Transverse colon (tissue), 3 donors: ENCODE results near the gene BACE2.

Source experiments
- CTCF ChIP-seq, 5 experiments: fragments of 200-600 bp in 3 of 5; fragments of 450-650 bp in 2 of 5; sonication (generic) in 3 of 5; IDR thresholded peaks; 1 replicate in 2 of 5; 2 replicates in 3 of 5; pipeline ENCODE4 v1.5.1; 2016 to 2017; ENCODE audit warnings: antibody characterized with exemption in 5 of 5, inconsistent platforms in 3 of 5, mild to moderate bottlenecking in 2 of 5, moderate library complexity in 1 of 5
- POLR2A ChIP-seq: fragments of 450-650 bp; IDR thresholded peaks from one replicate; pipeline ENCODE4 v1.6.1; 2016; ENCODE audit warnings: antibody characterized with exemption, mild to moderate bottlenecking, moderate library complexity

- TF ChIP-seq POLR2A (peak; percentile 49), CTCF (IDR thresholded peaks at IDR 0.05) (peak in 4 of 5 experiments; percentile 46 to 77 (median 56))
These were observed at the start of gene BACE2 for GRCh38 chr21:41167348-41168342.
